H1 (cell line): Measurements from ENCODE around the gene DPY30. TPM values are rescaled to one million over a fixed set of nuclear protein-coding genes. Genes with fewer than 3 reads are reported as not detected.

Experiments used
- CTCF ChIA-PET: fragments of 300-600 bp; sonication (Branson Sonifier 250); formaldehyde crosslinking; loops from one replicate; lab custom pipeline; 2021; ENCODE audit not compliant: partially characterized antibody; lab: Charles Lee
- POLR2A ChIA-PET: fragments of 300-600 bp; sonication (Branson Sonifier 250); formaldehyde crosslinking; loops from one replicate; lab custom pipeline; 2021; ENCODE audit warnings: inconsistent platforms; ENCODE audit not compliant: partially characterized antibody; lab: Charles Lee
- DNase-seq, 2 experiments: peaks; one replicate each; pipeline versions ENCODE4 v3.0.0 to v3.0.0-alpha.2; 2010 to 2022; ENCODE audit warnings: low spot score in 2 of 2, low read depth in 1 of 2, mixed read lengths in 1 of 2
- FAIRE-seq: peaks from 2 replicates; lab custom pipeline; 2011; peaks lifted over from hg19 to GRCh38; lab: Jason Lieb, UNC
- H2AFZ ChIP-seq: 2 replicates; pipeline ENCODE4 v1.8.1; 2012; ENCODE audit warnings: low read length, inconsistent platforms
- H2AK5ac ChIP-seq: 2 replicates; pipeline ENCODE4 v1.6.1; 2013; ENCODE audit warnings: low read depth, low read length
- H2BK120ac ChIP-seq: replicated peaks from 2 replicates; pipeline ENCODE3; 2013; ENCODE audit warnings: low read depth, low read length, inconsistent platforms
- H2BK12ac ChIP-seq: 2 replicates; pipeline ENCODE4 v1.6.1; 2013; ENCODE audit warnings: low read depth, low read length
- H2BK15ac ChIP-seq: 2 replicates; pipeline ENCODE4 v1.6.1; 2013; ENCODE audit warnings: low read length
- H2BK20ac ChIP-seq: 2 replicates; pipeline ENCODE4 v1.6.1; 2013; ENCODE audit warnings: low read length
- H2BK5ac ChIP-seq: 2 replicates; pipeline ENCODE4 v1.6.1; 2013; ENCODE audit warnings: low read depth, low read length
- H3K14ac ChIP-seq: 2 replicates; pipeline ENCODE4 v1.6.1; 2013; ENCODE audit warnings: inconsistent platforms; ENCODE audit not compliant: insufficient read length
- H3K18ac ChIP-seq: 2 replicates; pipeline ENCODE4 v1.6.1; 2013; ENCODE audit warnings: low read length; ENCODE audit errors: extremely low read depth
- H3K23ac ChIP-seq: 2 replicates; pipeline ENCODE4 v1.6.1; 2013; ENCODE audit warnings: inconsistent platforms; ENCODE audit not compliant: insufficient read length
- H3K23me2 ChIP-seq: 2 replicates; pipeline ENCODE4 v1.6.1; 2013; ENCODE audit warnings: low read depth, low read length
- H3K27ac ChIP-seq: 2 replicates; pipeline ENCODE4 v1.6.1; 2011; ENCODE audit warnings: low read depth, low read length, inconsistent platforms
- H3K27me3 ChIP-seq, 4 experiments: replicated peaks in 1 of 4; 1 replicate in 1 of 4; 2 replicates in 3 of 4; pipeline versions ENCODE4 v1.6.1 to v1.8.1; 2011 to 2013; ENCODE audit warnings: low read length in 3 of 4, mild to moderate bottlenecking in 3 of 4, inconsistent platforms in 2 of 4, mixed read lengths in 2 of 4, moderate library complexity in 1 of 4; ENCODE audit not compliant: control insufficient read depth in 3 of 4, insufficient read depth in 3 of 4; ENCODE audit errors: extremely low read depth in 1 of 4
- H3K36me3 ChIP-seq, 4 experiments: 2 replicates each; pipeline versions ENCODE4 v1.6.1 to v1.8.1; 2011 to 2013; ENCODE audit warnings: mild to moderate bottlenecking in 4 of 4, low read length in 3 of 4, moderate library complexity in 2 of 4, control low read depth in 1 of 4, inconsistent platforms in 1 of 4; ENCODE audit not compliant: insufficient read depth in 4 of 4, control insufficient read depth in 2 of 4
- H3K4ac ChIP-seq: replicated peaks from 2 replicates; pipeline ENCODE3; 2013; ENCODE audit warnings: low read length, low read depth, mixed read lengths, inconsistent platforms; ENCODE audit not compliant: insufficient read length
- H3K4me1 ChIP-seq, 4 experiments: replicated peaks in 1 of 4; 1 replicate in 1 of 4; 2 replicates in 3 of 4; pipeline versions ENCODE4 v1.6.1 to v1.8.1; 2011 to 2013; ENCODE audit warnings: low read length in 3 of 4, inconsistent platforms in 2 of 4, mixed read lengths in 1 of 4; ENCODE audit not compliant: insufficient read depth in 4 of 4, control insufficient read depth in 3 of 4
- H3K4me2 ChIP-seq, 2 experiments: 2 replicates each; pipeline versions ENCODE4 v1.6.1 to v1.8.1; 2011 to 2013; ENCODE audit warnings: low read depth in 2 of 2, low read length in 2 of 2, control low read depth in 1 of 2, inconsistent platforms in 1 of 2, mild to moderate bottlenecking in 1 of 2; ENCODE audit not compliant: insufficient read depth in 1 of 2
- H3K4me3 ChIP-seq, 4 experiments: fragments of 200-600, 300-600 bp in 1 of 4; sonication (generic), shearing (Covaris generic), sonication (Bioruptor Twin) in 1 of 4; 2 replicates each; pipeline versions ENCODE4 v1.5.1 to v1.8.1; 2011 to 2016; ENCODE audit warnings: low read length in 4 of 4, low read depth in 3 of 4, control low read depth in 2 of 4, inconsistent platforms in 2 of 4, mild to moderate bottlenecking in 2 of 4, mixed read lengths in 1 of 4, moderate library complexity in 1 of 4; ENCODE audit not compliant: insufficient read depth in 2 of 4; ENCODE audit errors: extremely low read depth in 1 of 4
- H3K56ac ChIP-seq: replicated peaks from 2 replicates; pipeline ENCODE3; 2013; ENCODE audit warnings: low read depth, mild to moderate bottlenecking, mixed read lengths, low read length, inconsistent platforms; ENCODE audit not compliant: insufficient read length
- H3K79me1 ChIP-seq: 2 replicates; pipeline ENCODE4 v1.6.1; 2013; ENCODE audit warnings: low read depth, low read length, control low read depth
- H3K79me2 ChIP-seq, 2 experiments: 2 replicates each; pipeline versions ENCODE4 v1.6.1 to v1.8.1; 2012 to 2013; ENCODE audit warnings: low read length in 2 of 2, mild to moderate bottlenecking in 2 of 2, inconsistent platforms in 1 of 2; ENCODE audit not compliant: insufficient read depth in 2 of 2, control insufficient read depth in 1 of 2
- H3K9ac ChIP-seq, 4 experiments: replicated peaks in 1 of 4; 1 replicate in 1 of 4; 2 replicates in 3 of 4; pipeline versions ENCODE4 v1.6.1 to v1.8.1; 2011 to 2013; ENCODE audit warnings: low read depth in 3 of 4, low read length in 3 of 4, control low read depth in 2 of 4, mild to moderate bottlenecking in 2 of 4, moderate library complexity in 2 of 4, inconsistent platforms in 1 of 4; ENCODE audit errors: extremely low read depth in 1 of 4
- H3K9me3 ChIP-seq, 2 experiments: 2 replicates each; pipeline versions ENCODE4 v1.6.1 to v1.8.1; 2012 to 2013; ENCODE audit warnings: mild to moderate bottlenecking in 2 of 2, moderate library complexity in 2 of 2, control low read depth in 1 of 2, inconsistent platforms in 1 of 2, low read depth in 1 of 2, low read length in 1 of 2, mixed read lengths in 1 of 2; ENCODE audit not compliant: insufficient read depth in 2 of 2
- H4K20me1 ChIP-seq, 2 experiments: replicated peaks in 1 of 2; 2 replicates each; pipeline versions ENCODE3 to v1.8.1; 2011 to 2013; ENCODE audit warnings: inconsistent platforms in 2 of 2, low read length in 2 of 2, mild to moderate bottlenecking in 1 of 2; ENCODE audit not compliant: insufficient read depth in 2 of 2, control insufficient read depth in 1 of 2
- H4K5ac ChIP-seq: 2 replicates; pipeline ENCODE4 v1.6.1; 2013; ENCODE audit warnings: low read length, low read depth, mixed read lengths, inconsistent platforms; ENCODE audit not compliant: insufficient read length
- H4K8ac ChIP-seq: 2 replicates; pipeline ENCODE4 v1.8.0; 2013; ENCODE audit warnings: mild to moderate bottlenecking, moderate library complexity, low read length, inconsistent platforms; ENCODE audit not compliant: insufficient read depth; ENCODE audit errors: extremely low read depth
- H4K91ac ChIP-seq: replicated peaks from 2 replicates; pipeline ENCODE3; 2013; ENCODE audit warnings: low read length, mixed read lengths, inconsistent platforms; ENCODE audit not compliant: insufficient read length
- CBX5 ChIP-seq: fragments of 300-800, 300-1000 bp; sonication (generic); IDR thresholded peaks from 2 replicates; pipeline ENCODE4 v1.7.1; 2016; ENCODE audit warnings: antibody characterized with exemption, low read length, low read depth
- CTCF ChIP-seq, 3 experiments: IDR thresholded peaks; 1 replicate in 2 of 3; 2 replicates in 1 of 3; pipeline versions ENCODE4 v1.5.1 to v1.6.1; 2011; ENCODE audit warnings: low read length in 3 of 3, mild to moderate bottlenecking in 3 of 3, inconsistent platforms in 2 of 3, low read depth in 1 of 3, moderate library complexity in 1 of 3; ENCODE audit not compliant: insufficient read depth in 1 of 3; ENCODE audit errors: control extremely low read depth in 1 of 3
- EGR1 ChIP-seq: IDR thresholded peaks from 2 replicates; pipeline ENCODE4 v1.6.1; 2011; ENCODE audit warnings: low read depth, low read length, borderline replicate concordance
- GABPA ChIP-seq: IDR thresholded peaks from 2 replicates; pipeline ENCODE4 v1.6.1; 2011; ENCODE audit warnings: mild to moderate bottlenecking, low read length, moderate library complexity, borderline replicate concordance; ENCODE audit not compliant: insufficient read depth
- HDAC6 ChIP-seq: IDR thresholded peaks from one replicate; pipeline ENCODE4 v1.7.1; 2012; ENCODE audit warnings: low read depth, mild to moderate bottlenecking, inconsistent platforms, low read length, moderate library complexity
- JUND ChIP-seq: IDR thresholded peaks from 2 replicates; pipeline ENCODE4 v1.6.1; 2011; ENCODE audit warnings: mild to moderate bottlenecking, improper control_type of control experiment, low read length
- SIX5 ChIP-seq: IDR thresholded peaks from 2 replicates; pipeline ENCODE4 v1.6.1; 2011; ENCODE audit warnings: mild to moderate bottlenecking, low read depth, low read length
- SP4 ChIP-seq: IDR thresholded peaks from 2 replicates; pipeline ENCODE4 v1.6.1; 2012; ENCODE audit warnings: low read length, inconsistent platforms
- TAF1 ChIP-seq: IDR thresholded peaks from 2 replicates; pipeline ENCODE4 v1.6.1; 2011; ENCODE audit warnings: mild to moderate bottlenecking, low read depth, low read length
- ZNF274 ChIP-seq: IDR thresholded peaks from 2 replicates; pipeline ENCODE4 v1.7.0; 2012; ENCODE audit warnings: low read length, borderline replicate concordance; ENCODE audit errors: extremely low read depth
- WGBS, 2 experiments: shearing (Covaris generic) in 1 of 2; methylation state at CpG; one replicate each; pipeline versions ENCODE4 v1.1.6 to v1.1.7; 2013 to 2015; ENCODE audit warnings: low lambda C conversion rate in 2 of 2, mixed read lengths in 2 of 2, inconsistent platforms in 1 of 2, low coverage in 1 of 2, missing lambda C conversion rate in 1 of 2; ENCODE audit not compliant: insufficient replicate concordance in 2 of 2, insufficient coverage in 1 of 2, insufficient read length in 1 of 2; ENCODE audit errors: extremely low coverage in 1 of 2, missing lambda C conversion rate in 1 of 2; 5-methylcytosine and 5-hydroxymethylcytosine counted together
- polyA plus RNA-seq, 7 experiments: library from polyadenylated mRNA; depleted of rRNA in 3 of 7; stranded (reverse) in 5 of 7; unstranded in 2 of 7; fragments of >200 nt in 5 of 7; fragments of 200-250 nt in 2 of 7; gene quantifications; 1 replicate in 5 of 7; 2 replicates in 1 of 7; 4 replicates in 1 of 7; pipeline versions ENCODE4 v1.2.1 to v1.2.3, GENCODE V29; 2011 to 2013; ENCODE audit warnings: missing spikeins in 2 of 7, mixed read lengths in 2 of 7
- total RNA-seq: library from RNA; stranded (reverse); fragmentation: NEBNext Ultra II Directional; extraction: Animal tissue kit (Norgen Biotek cat#: 25700); gene quantifications from 2 replicates; pipeline ENCODE4 v1.2.1, GENCODE V29; 2021

Gene DPY30
- total and polyA plus RNA-seq, 2 of the 8 experiments (the other 6 are each of a cell fraction or from before 2014, with no cell fraction given): 139 to 157 TPM

DNA sequence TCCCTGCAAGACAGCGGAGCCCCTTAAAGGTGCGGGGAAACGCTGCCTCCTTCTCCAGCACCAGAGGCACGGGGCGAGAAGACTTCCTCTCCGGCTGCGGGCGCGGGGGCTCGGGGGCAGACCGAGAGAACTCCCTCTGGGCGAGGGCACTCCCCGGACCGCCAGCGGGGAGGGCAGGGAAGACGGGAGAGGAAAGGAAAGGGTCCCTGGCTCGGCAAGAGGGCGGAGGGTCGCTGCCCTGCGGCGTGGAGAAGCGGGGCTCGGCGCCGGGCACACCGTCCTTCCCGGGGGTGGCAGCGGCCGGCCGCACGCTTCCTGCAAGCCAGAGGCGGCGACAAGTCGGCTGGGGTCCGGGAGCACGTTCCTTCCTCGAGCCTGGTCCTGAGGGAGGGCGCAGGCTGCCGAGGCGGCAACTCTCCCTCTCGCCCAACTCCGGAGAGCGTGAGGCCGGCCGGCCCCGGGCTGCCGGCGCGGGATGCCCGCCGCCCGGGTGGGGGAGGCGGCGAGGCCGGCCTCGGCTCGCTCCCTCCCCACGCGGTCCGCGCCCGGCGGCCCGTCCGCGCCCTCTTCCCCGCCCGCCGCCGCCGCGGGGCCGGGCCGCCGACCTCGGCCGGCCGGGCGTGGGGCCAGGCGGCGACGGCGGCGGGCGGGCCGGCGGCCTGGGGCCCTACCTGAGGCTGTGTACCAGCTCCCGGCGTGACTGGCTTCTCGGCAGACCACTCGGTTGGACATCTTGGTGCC is 29.9 kb downstream of the DPY30 start:
- Histone ChIP-seq H3K9me3 (no peaks in the 10 kb centered on the region), H3K4ac (peak overlapping the region; percentile 14), H3K18ac (peak overlapping the region; percentile 71), H3K23ac (no peak overlapping the region), H3K14ac (no peak overlapping the region), H3K79me2 (peaks cover 5 to 47% of the 10 kb centered on the region in 2 experiments), H4K5ac (no peak overlapping the region), H2BK5ac (peak overlapping the region; percentile 24; the same call in 1 of the 2 replicates), H3K27me3 (no peaks in the 10 kb centered on the region), H2BK120ac (no peak overlapping the region), H2BK20ac (no peak overlapping the region), H3K9ac (peak overlapping the region; percentile 15 to 97 (median 66); a peak in 6 of 7 replicates), H3K4me2 (peak overlapping the region; percentile 71 to 85), H3K56ac (peak overlapping the region; percentile 32), H4K91ac (no peak overlapping the region), H4K8ac (no peak overlapping the region), H2BK12ac (no peak overlapping the region), H3K79me1 (peaks cover 3% of the 10 kb centered on the region; the same call in 1 of the 2 replicates), H2AFZ (no peak overlapping the region), H3K27ac (peak overlapping the region; percentile 71; the same call in 1 of the 2 replicates), H3K36me3 (no peaks in the 10 kb centered on the region; a peak in 1 of 8 replicates), H2AK5ac (no peak overlapping the region), H3K4me3 (peak overlapping the region; percentile 58 to 99 (median 81)), H3K23me2 (peaks cover 8% of the 10 kb centered on the region), H3K4me1 (peaks cover 0 to 13% (median 3%) of the 10 kb centered on the region in 4 experiments; a peak in 4 of 7 replicates), H2BK15ac (no peak overlapping the region), H4K20me1 (peaks cover 8 to 15% of the 10 kb centered on the region in 2 experiments)
- POLR2A ChIA-PET: interaction anchor here (1.0 to 2.3 kb wide), 4 partner anchors 16 to 37 kb away, joined by 3 to 10 read pairs (median 6); partner anchors contain the start of gene DPY30
- 3% methylated on average over 38 of the region's 91 CpGs; no CpG with 5 or more reads in 1 of the 2 experiments for WGBS, 2 experiments
- DNase-seq (peak in 1 of 2 experiments; percentile 57), FAIRE-seq (no peak)
- CTCF ChIA-PET: interaction anchor here (1.9 kb wide), 1 partner anchor 76 kb away, joined by 4 read pairs; no protein-coding TSS in a partner anchor
- TF ChIP-seq EGR1: no peak
- TF ChIP-seq SP4: no peak
- TF ChIP-seq JUND: no peak
- TF ChIP-seq CBX5: no peak
- TF ChIP-seq HDAC6: no peak
- no peak for TF ChIP-seq CTCF (IDR thresholded peaks at IDR 0.05; ENCODE audit: control extremely low read depth in 1 of 3, insufficient read depth in 1 of 3, low read depth in 1 of 3, low read length in 3 of 3)
- TF ChIP-seq ZNF274: no peak
- TF ChIP-seq SIX5: no peak
- no peak for TF ChIP-seq GABPA
- no peak for TF ChIP-seq TAF1
